Spinal cord (tissue), 10 donors: Measurements from ENCODE around the gene ALDH1A1. TPM values are rescaled to one million over a fixed set of nuclear protein-coding genes. Genes with fewer than 3 reads are reported as not detected.

Source experiments
- DNase-seq, 6 donors: peaks; one replicate each; pipeline versions ENCODE4 v3.0.0 to v3.0.0-alpha.2; 2013 to 2015; ENCODE audit warnings: low spot score in 6 of 6, low read depth in 4 of 6
- H3K27ac ChIP-seq: one replicate; pipeline ENCODE4 v1.5.1; 2013; ENCODE audit warnings: low read depth, low read length, control low read depth
- H3K27me3 ChIP-seq: one replicate; pipeline ENCODE4 v1.6.1; 2013; ENCODE audit warnings: low read length; ENCODE audit not compliant: control insufficient read depth, insufficient read depth
- H3K36me3 ChIP-seq: one replicate; pipeline ENCODE4 v1.6.1; 2013; ENCODE audit warnings: low read length; ENCODE audit not compliant: control insufficient read depth, insufficient read depth
- H3K4me1 ChIP-seq: one replicate; pipeline ENCODE4 v1.6.1; 2013; ENCODE audit warnings: low read length; ENCODE audit not compliant: control insufficient read depth, insufficient read depth
- H3K4me3 ChIP-seq: one replicate; pipeline ENCODE4 v1.5.1; 2013; ENCODE audit warnings: low read depth, low read length, control low read depth
- H3K9me3 ChIP-seq: one replicate; pipeline ENCODE4 v1.6.1; 2013; ENCODE audit warnings: low read length; ENCODE audit not compliant: control insufficient read depth, insufficient read depth
- WGBS: methylation state at CpG from one replicate; pipeline ENCODE4 v1.1.5; 2013; ENCODE audit warnings: missing lambda C conversion rate; ENCODE audit not compliant: insufficient coverage; 5-methylcytosine and 5-hydroxymethylcytosine counted together
- polyA plus RNA-seq, 2 donors: library from polyadenylated mRNA; unstranded; fragments of 120-200 nt; gene quantifications; one replicate each; pipeline ENCODE4 v1.2.1, GENCODE V29; 2013; ENCODE audit not compliant: insufficient read length in 2 of 2
- total RNA-seq, 2 donors: library from RNA; depleted of rRNA in 1 of 2; stranded (reverse); fragments of 120-200 nt in 1 of 2; fragments of >200 nt in 1 of 2; gene quantifications; one replicate each; pipeline versions ENCODE4 v1.2.3 to v1.2.4, GENCODE V29; 2013 to 2014
- donor health status: healthy.

The ALDH1A1 gene
- total and polyA plus RNA-seq, 4 donors: 7.2 to 74.5 (median 18.5) TPM

GRCh38 chr9:72955126-72955455, 2.2 kb upstream of the ALDH1A1 start:
- H3K36me3 ChIP-seq: no peaks in the 10 kb centered on the region

GRCh38 chr9:72954431-72955125, 1.7 kb upstream of the ALDH1A1 start:
- peak in 1 of 6 donors; percentile 14 for DNase-seq
- no peak overlapping the region for H3K4me3 ChIP-seq
- no peaks in the 10 kb centered on the region for H3K36me3 ChIP-seq
- H3K27me3 ChIP-seq: no peaks in the 10 kb centered on the region
- WGBS: no CpG with 5 or more reads among the region's 4 CpGs
- peak overlapping the region; percentile 16 for H3K27ac ChIP-seq
- peaks cover 3% of the 10 kb centered on the region for H3K9me3 ChIP-seq
- no peaks in the 10 kb centered on the region for H3K4me1 ChIP-seq

More at GRCh38 chr9:72955126-72955455, 2.2 kb upstream of the ALDH1A1 start:
- no peak overlapping the region for H3K27ac ChIP-seq
- H3K4me1 ChIP-seq: no peaks in the 10 kb centered on the region
- H3K4me3 ChIP-seq: no peak overlapping the region
- no CpG with 5 or more reads among the region's 2 CpGs for WGBS
- no peaks in the 10 kb centered on the region for H3K27me3 ChIP-seq
- peaks cover 3% of the 10 kb centered on the region for H3K9me3 ChIP-seq
- DNase-seq: no peak

DNA sequence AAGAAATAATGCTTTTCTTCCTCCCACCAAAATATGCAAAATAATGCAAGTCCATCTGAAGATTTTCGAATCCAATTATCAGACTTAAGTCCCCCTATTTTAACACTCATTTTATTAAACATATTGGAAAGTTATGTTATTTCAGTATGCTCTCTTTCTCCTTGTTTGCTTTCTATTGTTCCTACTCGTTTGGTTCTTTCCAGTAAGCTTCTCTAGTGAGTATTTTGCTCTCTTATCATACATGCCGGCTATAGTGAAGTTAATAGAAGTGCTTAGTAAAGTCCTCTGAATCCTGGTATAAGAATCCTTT, 517 bp downstream of the ALDH1A1 start:
- Histone ChIP-seq H3K27ac (no peak overlapping the region), H3K36me3 (no peaks in the 10 kb centered on the region), H3K27me3 (no peaks in the 10 kb centered on the region), H3K9me3 (no peaks in the 10 kb centered on the region), H3K4me3 (peak overlapping the region; percentile 28), H3K4me1 (no peaks in the 10 kb centered on the region)
- WGBS: no CpG with 5 or more reads among the region's 3 CpGs
- no peak for DNase-seq

DNA sequence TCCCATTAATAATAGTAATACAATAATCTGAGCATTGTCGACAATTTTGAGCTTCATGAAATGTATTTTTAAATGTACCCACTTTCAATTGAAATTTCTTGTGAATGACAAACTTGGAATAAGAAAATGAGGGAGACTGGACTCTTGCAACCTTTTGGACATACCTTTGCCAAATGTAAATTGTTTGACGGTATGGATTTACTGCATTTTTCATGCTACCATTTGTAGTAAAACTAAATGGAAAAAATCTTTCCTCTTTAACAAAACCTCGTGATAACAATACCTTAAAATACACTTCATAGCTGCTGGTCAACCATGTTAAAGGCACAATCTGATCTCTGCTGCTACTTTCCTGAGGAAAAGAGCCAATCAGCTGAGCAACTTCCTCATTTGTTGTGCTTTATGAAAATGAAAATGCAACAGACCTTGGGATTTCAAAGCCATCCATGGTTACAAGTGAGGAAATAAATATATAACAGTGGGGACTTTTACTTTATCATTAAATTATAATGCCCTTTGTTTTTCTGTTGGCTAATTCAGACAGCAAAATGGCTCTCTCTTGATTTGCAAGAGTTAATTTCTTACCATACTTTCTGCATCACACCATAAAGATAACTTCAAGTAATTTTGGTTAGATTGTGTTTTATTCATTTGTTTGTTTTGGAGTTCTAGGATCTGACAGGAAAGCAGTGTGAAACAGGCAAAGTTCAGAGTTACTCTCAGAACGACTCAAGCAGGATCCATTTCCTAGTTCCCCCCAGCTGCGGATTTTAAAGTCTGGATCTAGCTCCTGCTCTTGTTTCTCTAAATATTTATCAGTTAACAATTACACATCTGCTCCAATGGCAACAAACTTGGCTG, 1.1 kb downstream of the ALDH1A1 start:
- 48% methylated on average over 2 of the region's 5 CpGs for WGBS
- no peaks in the 10 kb centered on the region for H3K9me3 ChIP-seq
- H3K4me3 ChIP-seq: peak overlapping the region; percentile 28
- peak in 1 of 6 donors; percentile 16 for DNase-seq
- H3K4me1 ChIP-seq: no peaks in the 10 kb centered on the region
- H3K27me3 ChIP-seq: no peaks in the 10 kb centered on the region
- H3K27ac ChIP-seq: peak overlapping the region; percentile 2
- H3K36me3 ChIP-seq: no peaks in the 10 kb centered on the region

- Histone ChIP-seq H3K4me1 (no peaks in the 10 kb centered on the region), H3K9me3 (no peaks in the 10 kb centered on the region), H3K4me3 (peak overlapping the region; percentile 28), H3K36me3 (no peaks in the 10 kb centered on the region), H3K27ac (peak overlapping the region; percentile 2), H3K27me3 (no peaks in the 10 kb centered on the region)
- WGBS: 20% methylated on average over 1 of the region's 7 CpGs
- DNase-seq: peak in 1 of 6 donors; percentile 7
Measured at GRCh38 chr9:72950875-72951442, 1.9 kb downstream of the ALDH1A1 start.

DNA sequence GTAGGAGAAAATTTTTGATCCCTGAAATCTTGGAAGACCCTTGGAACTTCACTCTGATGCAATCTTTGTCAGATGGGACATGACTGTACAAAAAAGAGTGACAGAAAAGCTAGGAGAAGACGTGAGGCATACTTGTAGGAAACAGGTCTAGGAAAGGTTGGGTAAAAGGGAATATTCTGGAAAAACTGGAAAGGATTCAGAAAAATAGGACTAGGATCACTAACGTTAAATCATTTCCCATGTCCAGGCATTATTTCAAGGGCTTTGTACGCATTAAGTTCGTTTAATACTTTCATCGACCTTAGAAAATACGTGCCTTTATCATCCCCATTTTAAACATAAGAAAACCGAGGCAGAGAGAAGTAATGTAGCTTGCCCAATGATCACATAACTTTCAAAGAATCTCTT, 2.9 kb downstream of the ALDH1A1 start:
- no CpG with 5 or more reads among the region's 7 CpGs for WGBS
- Histone ChIP-seq H3K36me3 (no peaks in the 10 kb centered on the region), H3K27me3 (no peaks in the 10 kb centered on the region), H3K27ac (peak overlapping the region; percentile 7), H3K4me1 (no peaks in the 10 kb centered on the region), H3K9me3 (no peaks in the 10 kb centered on the region), H3K4me3 (no peak overlapping the region)
- DNase-seq: no peak

DNA sequence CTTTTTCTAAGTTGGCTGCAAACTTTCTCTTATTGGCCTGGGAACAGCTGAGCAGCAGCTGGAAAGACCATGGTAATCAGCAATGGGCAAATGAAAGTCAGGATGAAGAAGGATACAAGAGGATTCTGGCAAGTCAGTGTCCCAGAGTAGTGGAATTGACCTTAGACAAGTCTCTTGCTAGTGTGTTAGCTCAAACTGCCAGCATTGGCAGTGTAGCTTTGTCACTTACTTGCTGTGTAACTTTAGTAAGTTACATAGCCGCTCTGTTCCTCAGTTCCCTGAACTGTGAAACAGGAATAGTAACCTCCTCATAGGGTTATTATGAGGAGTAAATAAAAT, 3.6 kb downstream of the ALDH1A1 start:
- no peaks in the 10 kb centered on the region for H3K4me1 ChIP-seq
- no peak overlapping the region for H3K4me3 ChIP-seq
- no peaks in the 10 kb centered on the region for H3K36me3 ChIP-seq
- no CpG with 5 or more reads among the region's 1 CpG for WGBS
- no peak overlapping the region for H3K27ac ChIP-seq
- H3K9me3 ChIP-seq: no peaks in the 10 kb centered on the region
- H3K27me3 ChIP-seq: no peaks in the 10 kb centered on the region
- DNase-seq: no peak

DNA sequence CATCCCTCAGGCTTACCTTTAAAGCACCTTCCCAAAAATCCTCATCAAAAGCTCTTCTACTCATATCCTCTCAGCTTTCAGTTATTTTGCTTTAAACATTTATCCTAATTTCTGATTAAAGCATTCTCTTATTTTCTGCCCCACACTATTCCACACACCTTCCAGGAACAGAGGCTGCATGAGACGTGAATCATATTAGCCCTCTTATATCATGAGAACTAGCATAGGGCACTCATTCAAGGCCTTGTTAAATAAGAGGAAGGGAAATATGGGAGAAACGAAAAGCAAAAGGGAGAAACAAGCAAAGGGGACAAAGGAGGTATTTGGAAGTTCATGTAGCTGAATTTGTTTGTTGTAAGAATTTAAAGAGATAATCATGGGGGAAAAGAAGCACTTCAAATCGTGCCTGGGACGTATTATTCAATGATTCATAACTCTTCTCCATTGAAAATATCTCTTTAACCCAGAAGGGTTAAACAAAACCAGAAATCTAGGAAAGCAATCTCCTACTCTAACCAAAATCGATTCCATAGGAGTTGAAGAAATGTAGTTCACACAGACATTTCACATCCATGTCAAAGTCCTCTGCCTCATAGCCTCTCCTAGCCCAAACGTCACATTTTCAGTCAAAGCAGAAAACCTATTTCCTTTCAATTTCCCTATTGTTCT, 4.1 kb downstream of the ALDH1A1 start:
- H3K4me1 ChIP-seq: no peaks in the 10 kb centered on the region
- H3K9me3 ChIP-seq: no peaks in the 10 kb centered on the region
- no peak overlapping the region for H3K4me3 ChIP-seq
- no peak for DNase-seq
- H3K27me3 ChIP-seq: no peaks in the 10 kb centered on the region
- no peaks in the 10 kb centered on the region for H3K36me3 ChIP-seq
- WGBS: 55% methylated on average over 2 of the region's 6 CpGs
- H3K27ac ChIP-seq: no peak overlapping the region

GRCh38 chr9:72947984-72948465, 4.8 kb downstream of the ALDH1A1 start:
- 71% methylated on average over 3 of the region's 3 CpGs for WGBS
- no peaks in the 10 kb centered on the region for H3K4me1 ChIP-seq

More at GRCh38 chr9:72947984-72948465, 4.8 kb downstream of the ALDH1A1 start:
- no peak for DNase-seq
- H3K27me3 ChIP-seq: no peaks in the 10 kb centered on the region
- no peak overlapping the region for H3K27ac ChIP-seq
- H3K36me3 ChIP-seq: no peaks in the 10 kb centered on the region
- H3K4me3 ChIP-seq: no peak overlapping the region
- H3K9me3 ChIP-seq: no peaks in the 10 kb centered on the region
